GM21423 (cell line): Measurements from ENCODE around the gene CSK.

ENCODE experiments used
- ATAC-seq: cut with Tn5 transposase; IDR thresholded peaks from one replicate; pipeline ENCODE4 v1.9.1; 2021; ENCODE audit warnings: mild to moderate bottlenecking, moderate library complexity; ENCODE audit not compliant: unreplicated experiment

Gene CSK

DNA sequence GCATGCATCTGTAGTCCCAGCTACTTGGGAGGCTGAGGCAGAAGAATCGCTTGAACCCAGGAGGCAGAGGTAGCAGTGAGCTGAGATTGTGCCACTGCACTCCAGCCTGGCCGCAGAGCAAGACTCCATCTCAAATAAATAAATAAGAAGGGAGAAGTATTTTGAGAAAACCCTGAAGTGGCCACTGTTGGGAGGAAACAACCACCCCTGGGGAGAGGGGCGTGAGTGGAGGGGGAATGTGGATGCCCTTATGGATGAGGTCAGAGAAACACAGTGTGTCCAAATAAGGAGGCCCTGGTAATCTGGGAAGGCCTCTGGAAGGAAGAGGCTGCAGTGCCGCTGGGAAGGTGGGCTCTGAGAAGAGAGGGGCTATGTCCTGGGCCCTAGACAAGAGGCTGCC is 40.4 kb downstream of the CSK start:
- no peak for ATAC-seq

DNA sequence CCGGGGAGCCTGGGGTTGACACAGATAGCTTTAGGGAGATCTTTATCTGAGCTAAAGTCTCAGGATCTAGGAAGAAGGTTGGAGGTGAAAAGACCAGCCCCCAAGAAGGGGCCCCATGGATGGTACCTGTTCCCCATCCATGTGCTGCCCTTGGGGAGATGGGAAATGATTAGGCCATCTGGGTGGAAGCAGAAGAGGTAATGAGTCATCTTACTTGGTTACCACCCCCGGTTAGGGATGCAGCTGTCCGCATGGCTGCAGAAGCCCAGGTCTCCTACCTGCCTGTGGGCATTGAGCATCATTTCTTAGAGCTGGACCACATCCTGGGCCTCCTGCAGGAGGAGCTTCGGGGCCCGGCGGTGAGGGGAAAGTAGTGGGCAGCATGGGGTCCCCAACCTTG is 41.4 kb downstream of the CSK start:
- ATAC-seq = no peak

DNA sequence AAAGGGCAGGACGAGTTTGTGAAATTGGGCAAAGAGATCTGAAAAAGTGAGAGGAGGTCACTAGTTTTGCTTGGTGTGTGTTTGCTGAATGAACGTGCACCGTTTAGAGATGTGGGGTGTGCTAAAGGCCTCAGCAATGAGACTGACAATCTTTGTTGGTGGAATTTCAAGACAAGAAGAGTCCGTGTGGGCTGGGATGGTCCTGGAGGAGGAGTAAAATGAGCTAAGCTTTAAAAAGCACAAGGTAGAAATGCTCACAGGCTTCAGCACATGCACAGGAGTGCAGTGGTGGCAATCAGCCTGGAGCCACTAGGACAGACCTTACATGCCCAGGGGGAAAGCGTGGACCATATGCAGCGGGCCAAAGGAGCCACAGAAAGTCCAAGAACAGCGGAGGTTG is 43.1 kb downstream of the CSK start:
- ATAC-seq = no peak

DNA sequence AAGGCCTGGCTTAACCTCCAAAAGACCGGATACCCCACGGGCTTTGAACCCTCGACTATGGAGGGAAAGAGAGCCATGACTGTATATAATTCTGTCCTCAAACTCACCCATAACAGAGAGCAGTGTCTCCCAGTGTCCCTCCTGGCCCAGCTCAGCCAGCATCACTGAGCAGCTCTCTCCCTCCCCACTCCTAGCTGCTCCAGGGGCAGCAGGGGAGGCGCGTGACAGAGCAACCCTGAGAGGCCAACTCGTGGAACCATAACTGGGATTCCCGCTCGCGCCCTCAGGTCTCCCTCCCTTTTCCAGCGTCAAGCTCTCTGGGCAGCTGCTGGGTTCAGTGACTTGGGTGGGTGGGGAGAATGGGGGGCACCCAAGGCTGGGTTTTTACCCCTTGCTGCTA is 44.0 kb downstream of the CSK start:
- no peak for ATAC-seq

DNA sequence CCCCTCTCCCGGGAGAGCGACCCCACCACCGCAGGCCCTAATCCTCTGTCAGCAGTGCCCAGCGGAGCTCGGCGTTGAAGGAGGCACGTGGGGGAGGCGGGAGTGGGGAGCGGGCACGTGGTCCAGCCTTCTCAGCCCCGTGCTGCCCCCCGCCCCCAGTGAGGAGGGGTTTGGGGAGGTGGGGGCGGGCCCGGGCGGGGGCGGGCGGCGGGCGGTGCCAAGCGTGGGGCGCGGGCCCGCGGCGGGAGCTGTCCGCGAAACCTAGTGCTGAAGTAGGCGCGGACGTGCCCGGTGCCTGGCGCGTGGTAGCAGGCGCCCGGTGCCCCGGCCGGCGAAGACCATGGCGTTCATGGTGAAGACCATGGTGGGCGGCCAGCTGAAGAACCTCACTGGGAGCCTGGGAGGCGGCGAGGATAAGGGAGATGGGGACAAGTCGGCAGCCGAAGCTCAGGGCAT is 44.5 kb downstream of the CSK start, which contains the start of gene CPLX3:
Gene CPLX3, plus strand, starts transcription at position 264 of the 456 bp plus-strand sequence. Its CDS starts 77 bp downstream, at position 341.
- no peak for ATAC-seq

DNA sequence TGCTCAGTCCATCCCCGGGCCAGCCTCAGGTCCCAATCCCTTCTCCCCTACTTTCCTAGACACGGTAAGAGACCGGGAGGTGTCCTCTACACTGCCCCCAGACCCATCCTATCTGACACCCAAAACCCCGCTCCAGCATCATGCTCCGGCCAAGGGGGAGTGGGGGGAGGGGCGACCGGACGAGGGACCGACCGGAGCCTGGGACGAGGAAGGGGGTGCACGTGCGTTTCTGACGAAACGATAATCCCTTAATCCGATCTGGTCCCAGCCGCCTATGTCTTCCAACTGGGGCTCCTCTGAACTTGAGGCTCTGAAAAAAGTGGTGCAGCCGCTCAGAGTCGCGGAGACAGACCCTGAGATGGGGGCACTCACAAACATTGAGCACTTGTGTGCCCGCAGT is 45.0 kb downstream of the CSK start:
- ATAC-seq = no peak

DNA sequence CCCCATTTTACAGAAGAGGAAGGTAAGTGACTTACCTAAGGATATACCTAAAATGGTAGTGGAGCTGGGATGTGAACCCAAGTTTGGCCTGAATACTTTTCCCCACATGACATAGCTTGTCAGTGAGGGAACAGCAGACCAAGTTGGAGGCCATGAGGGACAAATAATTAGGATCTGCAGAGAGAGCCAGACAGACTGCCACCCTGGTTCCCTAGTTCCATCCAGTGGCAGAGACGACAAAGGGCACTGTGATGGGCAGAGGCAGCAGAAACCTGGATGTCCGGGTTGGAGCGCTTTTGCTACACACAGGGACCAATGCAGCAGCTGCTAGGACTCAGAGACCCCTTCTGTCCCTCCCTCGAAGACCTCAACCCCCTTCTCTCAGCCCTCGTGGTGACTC is 45.7 kb downstream of the CSK start:
- no peak for ATAC-seq

DNA sequence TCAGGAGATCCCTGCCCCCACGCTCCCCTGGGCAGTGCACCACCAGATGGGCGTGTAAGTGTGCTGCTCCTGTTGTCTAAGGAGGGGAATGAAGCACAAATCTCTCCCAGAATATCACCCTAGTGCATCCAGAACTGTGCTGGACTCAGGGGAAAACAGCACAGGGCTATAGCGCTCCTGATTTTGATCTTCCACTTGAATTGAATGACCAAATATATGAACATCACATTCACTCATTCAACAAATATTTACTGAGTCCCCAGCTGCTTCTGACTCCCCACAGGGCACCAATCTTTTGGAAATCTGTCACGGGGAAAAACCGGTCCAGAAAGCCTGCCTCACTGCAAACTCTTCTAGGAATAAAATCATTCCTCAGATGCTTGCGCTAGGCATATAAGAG is 47.0 kb downstream of the CSK start:
- ATAC-seq = no peak

DNA sequence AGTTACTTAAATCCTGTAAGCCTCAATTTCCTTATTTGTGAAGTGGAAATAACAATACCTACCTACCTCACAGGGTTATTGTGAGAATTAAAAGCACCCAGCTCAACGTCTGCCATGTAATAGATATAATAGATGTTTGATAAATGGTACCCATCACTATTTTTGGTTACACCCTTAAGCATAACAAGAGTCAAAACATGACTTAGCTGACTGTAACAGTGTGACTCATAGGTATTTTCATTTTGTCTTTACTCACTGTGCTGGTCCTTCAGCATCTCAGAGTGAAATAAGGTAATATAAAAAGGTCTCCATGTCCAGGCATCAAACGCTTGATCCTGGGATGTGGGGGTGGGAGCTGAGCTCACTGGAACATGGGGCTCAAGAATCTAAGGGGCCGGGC is 47.6 kb downstream of the CSK start:
- no peak for ATAC-seq

DNA sequence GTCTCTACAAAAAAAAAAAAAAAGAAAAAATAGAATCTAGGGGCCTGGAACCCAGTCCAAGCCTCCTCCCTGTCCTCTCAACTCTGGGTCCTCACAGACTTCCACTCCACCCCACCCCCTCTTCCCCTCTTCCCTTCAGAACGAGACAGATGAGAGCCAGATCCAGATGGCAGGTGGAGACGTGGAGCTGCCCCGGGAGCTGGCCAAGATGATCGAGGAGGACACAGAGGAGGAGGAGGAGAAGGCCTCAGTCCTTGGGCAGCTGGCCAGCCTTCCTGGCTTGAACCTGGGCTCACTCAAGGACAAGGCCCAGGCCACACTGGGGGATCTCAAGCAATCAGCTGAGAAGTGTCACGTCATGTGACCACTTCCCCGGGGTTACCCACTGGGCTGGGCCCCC is 48.1 kb downstream of the CSK start:
- no peak for ATAC-seq

DNA sequence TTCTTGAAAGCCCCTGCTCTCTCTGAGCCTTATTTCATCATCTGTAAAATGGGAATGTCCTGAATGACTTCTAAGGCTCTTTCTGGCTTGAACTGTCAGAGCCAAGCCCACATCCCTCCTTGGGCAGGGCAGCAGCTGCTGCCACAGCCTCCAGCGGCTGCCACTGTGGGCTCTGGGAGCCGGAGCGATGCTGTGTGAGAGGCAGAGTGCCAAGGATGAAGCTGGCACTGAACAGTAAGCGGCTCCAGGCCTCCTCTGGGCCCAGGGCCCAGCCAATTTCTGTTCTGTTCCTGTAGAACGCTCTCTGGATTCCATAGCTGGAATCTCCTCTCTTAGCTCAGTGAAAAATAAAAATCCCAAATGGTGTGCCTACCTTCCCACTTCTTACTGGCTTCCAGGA is 49.0 kb downstream of the CSK start:
- ATAC-seq = no peak

DNA sequence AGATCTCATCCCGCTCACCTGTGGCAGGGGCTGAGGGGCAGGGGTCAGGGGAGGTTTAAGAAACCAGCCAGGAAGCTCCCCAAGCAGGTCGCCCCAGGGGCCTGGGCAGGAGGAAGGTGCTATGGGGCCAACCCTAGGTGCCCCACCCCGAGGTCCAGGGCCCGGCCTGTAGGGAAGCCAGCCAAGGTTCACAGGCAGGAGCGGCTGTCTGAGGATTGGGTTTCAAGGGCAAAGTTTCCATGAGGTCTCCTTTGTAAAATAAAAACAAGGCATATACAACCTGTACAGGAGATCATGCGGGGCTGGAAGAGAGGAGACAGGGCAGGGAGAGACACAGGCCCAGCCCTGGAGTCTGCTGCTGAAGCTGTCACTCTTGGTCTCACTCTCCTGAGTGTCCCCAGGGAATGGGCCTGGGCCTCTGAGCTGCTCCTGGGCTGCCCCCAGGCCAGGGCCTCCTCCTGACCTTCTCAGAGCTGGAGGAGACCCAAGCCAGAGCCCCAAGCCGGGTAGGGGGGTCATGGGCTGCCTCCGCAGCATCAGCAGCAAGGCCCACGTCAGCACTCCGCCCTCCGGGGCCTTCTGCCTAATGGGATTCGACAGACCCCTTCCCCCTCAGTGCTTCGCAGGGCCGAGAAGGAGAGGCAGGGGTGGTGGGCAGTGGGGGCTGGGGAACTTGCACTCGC is 50.1 kb downstream of the CSK start:
- ATAC-seq = no peak

DNA sequence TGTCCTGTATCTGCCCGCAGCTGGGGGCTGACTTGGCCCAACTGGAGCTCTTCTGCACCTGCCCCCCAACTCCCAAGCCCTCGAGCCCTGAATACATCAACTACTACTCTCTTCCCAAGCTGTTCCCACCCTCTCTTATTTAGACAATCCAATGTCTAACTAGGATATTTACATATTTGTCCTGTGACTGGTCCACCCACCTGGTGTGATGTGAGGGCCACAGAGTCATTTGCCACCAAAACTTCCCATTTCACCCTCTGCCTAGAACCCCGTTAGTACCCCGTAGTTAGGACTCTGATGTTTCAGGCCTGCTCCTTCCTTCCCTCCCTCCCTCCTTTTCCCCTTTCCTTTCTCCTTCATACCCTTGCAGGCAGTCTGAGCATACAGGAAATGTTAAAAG is 50.9 kb downstream of the CSK start:
- ATAC-seq = no peak

DNA sequence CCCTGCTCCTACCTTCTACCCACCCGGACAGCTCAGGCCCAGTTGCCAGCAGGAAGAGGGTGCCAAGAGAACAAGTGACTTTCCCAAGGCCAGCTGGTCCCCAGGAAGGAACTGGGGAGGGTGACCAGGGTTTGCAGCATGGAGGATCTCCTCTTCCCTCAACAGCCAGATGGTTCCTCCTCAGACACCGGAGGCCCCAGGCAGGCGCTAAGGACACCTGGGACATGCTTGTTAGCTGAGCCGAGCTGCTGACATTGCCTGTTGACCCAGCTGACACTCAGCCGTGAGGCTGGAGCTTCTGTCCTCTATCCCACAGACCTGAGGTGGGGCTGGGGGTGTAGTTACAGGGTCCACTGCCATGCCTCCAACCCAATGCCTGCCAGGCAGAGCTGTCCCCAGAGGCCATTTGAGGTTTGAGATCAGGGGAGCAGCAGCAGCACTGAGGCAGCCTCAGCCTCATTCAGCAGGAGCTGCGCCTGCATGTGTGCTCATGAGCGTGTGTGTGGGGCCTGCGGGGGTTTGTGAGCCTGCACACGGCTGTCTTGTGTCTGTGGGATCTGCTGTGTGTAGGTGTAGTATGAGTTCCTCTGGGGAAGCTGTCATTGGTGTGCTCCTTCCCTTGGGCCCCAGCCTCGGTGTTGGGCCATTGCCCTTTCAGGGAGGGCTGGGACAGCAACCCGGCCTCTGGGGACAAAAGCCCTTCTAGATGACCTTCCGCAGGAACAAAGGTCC is 51.7 kb downstream of the CSK start:
- ATAC-seq = no peak

DNA sequence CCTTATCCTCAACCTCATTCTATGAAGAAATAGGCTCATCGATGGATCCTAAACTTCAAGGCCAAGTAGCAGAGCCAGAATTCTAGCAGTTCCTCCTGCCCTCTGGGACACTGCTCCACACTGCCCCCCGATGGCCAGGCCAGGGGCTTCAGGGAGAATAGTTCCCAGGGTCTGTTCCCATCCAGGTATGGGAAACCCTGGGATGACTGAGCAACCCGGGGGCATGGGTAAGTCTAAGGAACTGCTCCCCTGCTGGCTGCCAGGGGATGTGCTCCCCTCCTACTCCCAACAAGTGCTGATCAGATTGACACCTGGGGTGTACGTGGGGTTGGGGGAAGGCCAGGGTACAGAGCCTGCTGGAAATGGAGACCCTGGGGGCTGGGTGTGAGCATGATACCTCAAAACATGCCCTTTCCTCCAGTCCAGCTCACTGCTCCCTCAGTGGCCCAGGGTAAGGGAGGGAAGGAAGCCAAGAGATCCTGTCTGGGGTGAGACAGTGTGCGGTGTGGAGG is 53.5 kb downstream of the CSK start:
- no peak for ATAC-seq

DNA sequence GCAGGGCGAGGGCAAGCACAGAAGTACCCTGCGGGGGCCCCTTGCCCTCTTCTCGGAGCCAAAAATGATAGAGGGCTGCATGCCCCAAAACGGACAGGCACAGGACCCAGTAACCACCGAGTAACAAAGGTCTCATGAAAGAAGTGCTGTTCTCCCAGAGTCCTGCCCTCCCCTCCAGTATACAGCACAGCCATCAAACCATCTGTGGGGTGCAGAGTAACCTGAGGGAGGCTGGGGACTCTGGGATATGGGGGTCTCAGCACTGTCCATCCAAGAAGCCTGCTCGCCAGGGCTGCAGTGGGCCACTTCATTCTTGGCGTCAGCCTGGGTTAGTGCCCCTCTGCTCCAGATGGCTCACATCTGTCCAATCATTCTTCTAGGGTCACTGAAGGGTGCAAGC is 55.0 kb downstream of the CSK start:
- no peak for ATAC-seq

DNA sequence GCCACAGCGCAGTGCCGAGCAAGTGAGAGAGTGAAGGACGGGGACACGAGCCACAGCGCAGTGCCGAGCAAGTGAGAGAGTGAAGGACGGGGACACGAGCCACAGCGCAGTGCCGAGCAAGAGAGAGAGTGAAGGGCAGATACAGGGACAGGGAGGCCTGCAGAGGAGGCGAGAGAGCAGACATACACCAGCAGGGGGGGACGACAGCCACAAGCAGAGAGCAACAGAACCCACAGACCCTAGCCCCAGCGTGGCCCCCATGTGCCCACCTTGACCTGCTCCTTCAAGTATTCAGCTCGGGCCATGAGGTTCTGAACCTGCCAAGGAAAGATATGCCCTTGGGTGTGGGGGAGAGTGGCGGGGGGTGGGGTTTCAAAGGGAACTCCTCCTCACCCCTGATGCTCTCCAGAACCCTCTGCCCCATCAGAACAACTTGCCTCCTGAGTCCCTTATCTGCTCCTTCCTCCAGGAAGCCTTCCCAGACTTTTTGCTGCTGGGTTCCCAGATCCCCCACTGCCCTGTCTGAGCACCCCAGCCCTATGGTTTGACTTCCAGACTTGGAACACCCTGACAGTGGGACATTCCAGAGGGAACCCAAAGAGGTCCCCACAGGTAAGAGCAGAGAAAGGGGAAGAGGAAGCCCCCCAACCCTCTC is 55.7 kb downstream of the CSK start:
- ATAC-seq = no peak

DNA sequence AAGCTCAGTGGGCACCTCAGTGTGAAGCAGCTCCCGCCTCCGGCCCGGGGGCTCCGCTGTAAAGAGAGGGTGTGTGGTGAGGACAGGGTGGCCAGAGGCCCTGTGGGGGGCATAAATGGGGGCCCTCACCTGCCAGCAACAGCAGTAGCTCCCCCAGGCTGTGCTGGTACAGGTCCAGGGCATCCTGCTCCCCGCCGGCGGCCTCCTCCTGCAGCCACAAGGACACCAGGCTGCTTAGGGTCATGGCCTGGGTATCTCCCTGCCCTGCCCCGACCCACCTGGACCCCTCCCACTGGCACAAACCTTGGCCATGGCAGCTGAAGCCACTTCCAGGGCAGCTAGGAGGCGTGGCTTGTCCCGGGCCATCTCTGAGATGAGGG is 56.2 kb downstream of the CSK start:
- ATAC-seq = no peak

DNA sequence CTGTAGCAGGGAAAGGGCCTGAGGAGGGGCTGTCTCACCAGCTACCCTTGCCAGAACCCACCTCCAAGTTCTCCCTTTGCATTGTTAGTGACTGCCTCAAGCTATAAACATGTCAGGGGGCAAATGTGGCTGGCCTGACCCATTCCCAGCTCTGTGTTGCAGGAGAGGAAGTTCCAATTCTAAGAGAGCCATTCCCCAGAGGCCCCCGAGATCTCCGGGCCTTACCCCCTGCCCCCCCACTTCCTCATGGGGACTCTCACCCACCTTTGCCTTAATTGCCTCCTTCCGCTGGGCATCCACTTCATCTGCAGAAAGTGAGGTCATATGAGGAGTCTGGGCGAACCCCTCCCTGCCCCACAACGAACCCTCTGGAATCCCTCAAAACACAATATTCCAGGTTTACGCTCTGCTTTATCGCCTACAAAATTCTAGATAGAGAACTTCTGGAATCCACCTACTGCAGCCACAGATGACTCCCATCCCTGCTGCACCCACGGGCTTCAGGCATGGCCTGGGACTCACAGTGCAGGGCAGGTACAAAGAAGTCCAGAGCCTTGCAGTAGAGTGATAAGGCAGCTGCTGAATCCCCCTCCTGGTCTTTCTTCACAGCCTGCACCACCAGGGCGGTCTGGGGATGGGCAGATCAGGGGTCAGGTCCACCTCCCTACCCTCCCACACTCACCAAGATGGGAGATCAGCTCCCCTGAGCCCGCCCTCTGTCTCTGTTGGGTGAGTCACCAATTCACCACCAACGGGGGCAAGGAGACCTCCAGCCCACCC is 57.1 kb downstream of the CSK start:
- ATAC-seq = no peak

DNA sequence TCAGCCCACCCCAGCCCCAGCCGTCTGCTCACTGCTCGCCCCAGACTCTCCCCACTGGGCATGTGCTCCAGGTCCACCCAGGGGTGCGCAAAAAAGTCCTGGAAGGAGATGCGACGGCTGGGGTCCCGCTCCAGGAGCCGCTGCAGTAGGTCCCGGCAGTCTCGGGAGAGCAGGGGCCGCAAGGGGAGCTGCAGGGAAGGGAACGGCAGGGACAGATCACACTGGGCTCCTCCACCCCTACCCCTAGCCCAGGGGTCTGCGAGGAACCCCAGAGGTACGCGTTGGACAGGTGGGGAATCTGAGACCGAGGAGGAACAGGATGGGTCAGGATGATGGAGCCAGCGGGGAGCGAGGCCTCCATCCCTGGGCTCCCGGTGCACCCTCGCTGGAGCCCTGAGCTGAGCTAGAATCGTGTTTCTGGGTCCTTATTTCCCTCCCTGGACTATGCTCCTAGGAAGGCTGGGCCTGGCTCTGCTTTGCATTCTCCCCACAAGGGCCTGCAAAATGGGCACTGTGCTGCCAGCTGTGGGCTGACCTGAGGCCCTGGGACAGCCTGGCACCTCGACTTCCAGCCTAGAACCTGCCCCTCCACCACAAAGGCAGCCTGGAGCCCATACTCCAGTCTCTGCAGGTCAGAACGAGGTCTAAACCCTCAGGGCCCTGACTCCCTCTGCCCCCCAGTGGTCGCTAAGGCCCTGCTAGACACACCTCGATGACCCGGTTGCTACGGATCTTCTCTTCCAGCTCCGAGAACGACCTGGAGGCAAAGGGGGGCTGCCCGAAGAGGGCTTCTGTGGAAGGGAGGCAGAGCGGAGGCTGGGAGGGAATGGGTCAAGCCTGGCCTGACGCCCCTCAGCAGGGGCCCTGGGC is 57.9 kb downstream of the CSK start:
- ATAC-seq = no peak
